HT-29 (cell line): ENCODE measurements around the gene USP24. TPM values are rescaled to one million over a fixed set of nuclear protein-coding genes. Genes with fewer than 3 reads are reported as not detected.
"Not testable (repeated sequence)": the region's sequence is repeated elsewhere in the genome, so short reads cannot be mapped to it uniquely, and the experiment has no call there.

Experiments used
- DNase-seq: peaks from one replicate; pipeline ENCODE4 v3.0.0-alpha.2; 2015; ENCODE audit warnings: low spot score
- total RNA-seq: library from RNA; depleted of rRNA; stranded (reverse); fragments of >200 nt; shearing (Covaris generic); gene quantifications from 2 replicates; pipeline ENCODE4 v1.2.3, GENCODE V29; 2014

Gene USP24
- total RNA-seq, 1 experiment from 2014 or later, result 28.4 TPM

DNA sequence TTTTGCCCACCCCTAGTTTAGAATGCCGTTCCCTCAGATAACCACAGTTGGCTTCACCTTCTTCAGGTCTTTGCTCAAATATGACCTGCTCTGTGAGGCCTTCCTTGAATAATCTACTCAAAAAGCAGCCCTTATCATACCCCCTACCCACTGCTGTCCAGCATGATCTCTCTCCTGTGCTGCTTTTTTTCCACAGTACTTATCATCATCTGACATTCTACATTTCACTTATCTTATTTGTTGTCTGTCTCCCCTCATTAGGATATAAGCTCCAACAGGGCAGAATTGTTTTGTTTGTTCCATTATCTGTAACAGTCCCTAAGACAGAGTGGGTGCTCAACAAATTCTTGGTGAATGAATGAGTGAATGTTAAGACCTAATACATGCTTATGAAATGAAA lies 18.1 kb downstream of the USP24 start:
- DNase-seq, result no peak

DNA sequence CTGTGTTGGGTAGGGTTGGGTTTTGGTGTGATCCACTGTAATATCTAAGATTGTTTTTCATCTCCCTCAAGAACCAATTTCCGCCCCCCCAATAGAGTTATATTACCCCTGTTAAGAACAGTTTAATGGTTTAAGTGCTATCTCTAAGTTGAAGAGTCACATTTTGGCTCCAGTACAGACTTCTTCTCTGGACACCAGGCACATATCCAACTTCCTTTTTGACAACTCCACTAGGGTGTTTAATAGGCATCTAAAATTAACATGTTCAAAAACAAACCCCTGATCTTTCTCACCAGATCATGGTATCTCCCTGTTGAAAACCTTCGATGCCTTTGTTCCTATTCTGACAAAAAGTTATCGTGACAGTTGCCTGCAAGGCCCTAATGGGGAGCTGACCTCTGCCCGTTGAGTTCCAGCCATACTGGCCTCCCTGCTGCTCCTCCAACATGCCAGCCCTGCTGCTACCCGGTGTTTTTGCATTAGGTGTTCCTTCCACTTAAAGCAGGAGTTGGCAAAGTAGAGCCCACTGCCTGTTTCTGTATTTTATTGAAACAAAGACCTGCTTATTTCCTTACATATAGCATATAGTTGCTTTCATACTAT lies 18.6 kb downstream of the USP24 start:
- DNase-seq, result no peak

DNA sequence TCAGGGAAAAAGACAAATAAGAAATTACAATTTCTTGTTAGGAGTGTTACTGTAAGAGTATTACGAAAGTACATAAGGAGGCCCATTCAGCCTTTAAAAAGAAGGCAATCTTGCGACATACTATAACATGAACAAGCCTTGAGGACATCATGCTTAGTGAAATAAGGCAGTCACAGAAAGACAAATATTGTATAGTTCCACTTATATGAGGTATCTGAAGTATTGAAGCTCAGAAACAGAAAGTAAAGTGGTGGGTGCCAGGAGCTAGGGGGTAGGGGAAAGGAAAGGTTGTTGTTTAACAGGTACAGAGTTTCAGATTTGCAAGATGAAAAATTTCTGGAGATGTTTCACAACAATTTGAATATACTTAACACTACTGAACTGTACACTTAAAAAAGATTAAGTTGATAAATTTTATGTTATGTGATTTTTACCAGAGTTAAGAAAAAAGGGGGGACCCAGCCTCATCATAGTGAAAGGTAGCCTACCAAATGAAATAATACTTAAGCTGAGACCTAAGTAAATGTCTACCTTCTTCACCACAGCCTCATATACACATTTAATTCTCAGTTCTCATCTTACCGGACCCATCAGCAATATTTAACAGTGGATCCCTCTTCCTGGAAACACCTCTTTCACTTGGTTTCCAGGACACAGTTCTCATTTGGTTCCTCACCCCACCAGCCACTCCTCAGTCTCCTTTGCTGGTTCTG lies 19.5 kb downstream of the USP24 start:
- DNase-seq, result no peak

- DNase-seq, result no peak
Observed at GRCh38 chr1:55194851-55195250, 20.3 kb downstream of the USP24 start.

- no peak for DNase-seq
Observed at GRCh38 chr1:55192093-55192492, 23.1 kb downstream of the USP24 start.

- not testable (repeated sequence) for DNase-seq
Observed at GRCh38 chr1:55191219-55191952, 23.8 kb downstream of the USP24 start.

DNA sequence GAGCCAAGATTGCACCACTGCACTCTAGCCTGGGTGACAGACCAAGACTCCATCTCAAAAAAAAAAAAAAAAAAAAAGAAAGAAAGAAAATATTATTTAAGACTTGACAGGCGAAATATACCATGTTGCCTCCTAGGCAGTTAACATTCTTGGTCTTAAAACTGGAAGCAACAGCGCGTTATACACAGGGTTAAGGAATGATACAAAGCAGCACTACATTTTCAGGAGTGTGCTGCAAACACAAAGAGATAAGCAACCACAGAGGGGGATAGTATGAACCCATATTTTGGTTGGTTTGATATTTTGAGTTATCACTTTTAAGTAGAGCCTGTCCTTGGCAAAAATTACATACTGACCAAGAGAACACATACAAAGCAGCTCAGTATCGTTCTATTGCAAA lies 25.1 kb downstream of the USP24 start:
- no peak for DNase-seq

DNA sequence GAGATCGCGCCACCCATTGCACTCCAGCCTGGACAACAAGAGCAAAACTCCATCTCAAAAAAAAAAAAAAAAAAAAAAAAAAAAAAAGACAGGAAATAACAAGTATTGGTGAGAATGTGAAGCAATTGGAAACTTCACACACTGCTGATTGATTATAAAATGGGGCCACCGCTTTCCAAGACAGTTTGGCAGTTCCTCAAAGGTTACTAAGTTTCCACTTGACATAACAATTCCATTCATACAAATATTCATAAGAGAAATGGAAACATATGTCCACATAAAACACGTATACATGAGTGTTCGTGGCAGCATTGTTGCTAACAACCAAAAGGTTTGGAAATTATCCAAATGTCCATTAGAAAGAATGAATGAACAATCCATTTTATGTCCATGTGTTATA lies 26.3 kb downstream of the USP24 start:
- DNase-seq, result no peak

DNA sequence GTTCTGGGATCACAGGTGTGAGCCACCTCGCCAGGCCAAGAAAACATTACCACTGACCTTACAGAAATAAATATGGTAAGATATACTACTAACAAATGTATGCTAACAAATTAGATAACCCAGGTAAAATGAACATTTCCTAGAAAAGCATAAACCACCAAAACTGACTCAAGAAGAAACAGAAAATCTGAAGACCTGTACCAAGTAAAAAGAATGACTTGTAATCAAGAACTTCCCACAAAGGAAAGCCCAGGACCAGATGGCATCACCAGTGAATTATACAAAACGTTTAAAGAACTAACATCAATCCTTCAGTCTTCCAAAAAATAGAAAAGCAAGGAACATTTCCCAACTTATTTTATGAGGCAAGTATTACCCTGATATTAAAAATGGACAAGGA lies 29.3 kb downstream of the USP24 start:
- DNase-seq, result no peak

- DNase-seq, result no peak
Observed at GRCh38 chr1:55184859-55185258, 30.3 kb downstream of the USP24 start.

- no peak for DNase-seq
Observed at GRCh38 chr1:55181666-55182065, 33.5 kb downstream of the USP24 start.

DNA sequence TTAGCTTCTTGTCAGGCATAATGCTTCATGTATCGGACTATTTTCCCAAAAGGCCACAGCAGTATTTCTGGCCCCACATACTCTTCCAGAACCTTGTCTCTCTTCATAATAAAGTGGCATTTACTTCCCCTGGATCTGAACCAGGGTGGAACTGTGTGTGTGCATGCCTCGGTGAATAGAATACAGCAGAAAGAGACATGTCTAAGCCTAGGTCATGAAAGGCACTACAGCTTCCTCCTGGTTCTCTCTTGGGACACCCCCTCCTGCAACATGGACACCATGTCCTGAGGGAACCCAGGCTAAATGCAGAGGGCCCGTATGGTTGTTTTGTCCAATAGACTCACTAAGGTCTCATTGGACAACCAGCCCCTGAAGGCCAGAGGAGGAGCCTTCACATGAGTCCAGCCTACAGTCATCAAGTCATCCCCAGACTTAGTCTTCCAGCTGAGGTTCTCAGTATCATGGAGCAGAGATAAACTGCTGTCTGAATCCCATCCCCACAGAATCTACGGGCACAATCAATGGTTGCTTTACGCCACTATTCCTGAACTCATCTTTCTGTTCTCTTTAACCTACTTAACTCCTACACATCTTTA lies 35.0 kb downstream of the USP24 start:
- DNase-seq, result no peak

- no peak for DNase-seq
Observed at GRCh38 chr1:55179177-55179835, 35.9 kb downstream of the USP24 start.

GRCh38 chr1:55172687-55173086 lies 42.5 kb downstream of the USP24 start:
- DNase-seq, result no peak

DNA sequence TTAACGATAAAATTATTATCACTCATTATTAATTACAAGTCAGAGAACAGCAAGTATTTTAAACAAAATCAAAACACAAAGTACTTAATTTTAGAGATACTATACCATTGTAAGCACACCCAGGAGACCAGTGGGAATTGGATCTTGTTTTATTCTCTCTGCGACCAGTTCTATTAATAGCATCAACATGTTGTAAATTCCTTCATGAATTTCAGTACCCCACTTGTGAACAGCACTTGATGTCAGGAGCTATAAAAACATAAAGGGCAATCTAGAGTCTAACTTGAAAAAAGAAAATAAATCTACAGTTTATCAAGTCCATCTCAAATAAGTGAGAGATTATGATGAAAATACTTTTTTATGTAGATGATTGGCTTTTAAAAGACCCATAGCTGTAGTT lies 42.9 kb downstream of the USP24 start:
- no peak for DNase-seq

GRCh38 chr1:55171694-55172093 lies 43.5 kb downstream of the USP24 start:
- DNase-seq, result no peak

DNA sequence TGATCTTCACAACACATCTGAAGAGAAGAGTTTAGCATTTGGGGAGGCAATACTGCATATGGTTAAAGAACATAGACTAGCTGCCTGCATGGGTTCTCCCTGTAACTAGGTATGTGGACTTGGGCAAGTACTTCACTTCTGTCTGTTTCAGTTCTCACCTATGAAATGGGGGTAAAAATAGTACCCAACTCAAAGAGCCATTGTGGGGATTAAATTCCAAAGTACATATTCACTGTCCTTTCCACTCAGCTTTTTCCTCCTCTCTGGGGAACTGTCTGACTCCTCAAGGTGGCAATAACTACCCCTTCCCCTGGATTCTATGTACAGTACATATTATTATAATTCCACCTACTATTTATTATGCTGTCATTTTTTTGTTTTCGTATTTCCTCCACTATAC lies 44.7 kb downstream of the USP24 start:
- no peak for DNase-seq

- no peak for DNase-seq
Observed at GRCh38 chr1:55169126-55169525, 46.0 kb downstream of the USP24 start.

DNA sequence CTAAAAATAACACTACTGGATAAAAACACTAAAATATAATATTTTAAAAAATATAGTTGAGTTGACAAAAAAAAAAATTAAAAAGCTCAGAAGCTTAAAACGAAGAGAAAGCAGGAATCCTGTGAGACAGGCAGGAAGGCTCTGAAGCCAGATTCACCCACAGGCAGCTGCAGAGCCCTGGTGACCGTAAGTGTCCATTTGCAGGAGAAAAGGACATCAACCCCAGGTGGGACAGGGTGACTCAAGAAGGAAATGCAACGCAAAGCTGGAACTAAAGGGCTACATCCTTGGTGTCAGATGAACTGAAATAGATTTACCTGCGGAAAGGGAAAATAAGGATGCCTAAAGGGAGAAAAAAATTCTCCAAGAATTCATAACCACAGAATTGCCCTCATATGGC lies 46.8 kb downstream of the USP24 start:
- DNase-seq, result no peak

GRCh38 chr1:55167224-55167871 lies 47.8 kb downstream of the USP24 start:
- DNase-seq, result no peak

DNA sequence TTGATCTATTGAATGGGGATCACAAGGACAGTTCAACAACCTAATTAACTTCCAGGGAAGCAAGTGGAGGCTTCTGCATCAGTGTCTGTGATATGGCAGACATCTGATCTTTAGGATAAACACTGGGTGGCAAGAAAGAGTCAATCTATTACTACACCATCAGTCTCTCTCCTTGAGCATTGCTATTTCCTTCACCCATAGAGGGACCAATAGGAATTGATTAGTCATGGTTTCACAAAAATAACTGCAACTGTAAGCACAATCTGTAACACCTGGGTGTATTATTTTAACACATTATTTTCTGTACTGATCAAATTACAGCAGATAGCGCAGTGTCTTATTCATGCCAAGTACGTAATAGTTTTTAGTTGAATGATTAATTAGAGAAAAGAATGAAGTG lies 50.3 kb downstream of the USP24 start:
- DNase-seq, result no peak
